Osteoblast (primary cell): ENCODE results near the gene GXYLT1. TPM values are rescaled to one million over a fixed set of nuclear protein-coding genes. Genes with fewer than 3 reads are reported as not detected.
A peak's percentile ranks its signal among the peaks of the same experiment; 100 is the strongest.

ENCODE experiments used
- DNase-seq: peaks from one replicate; pipeline ENCODE4 v3.0.0; 2011; ENCODE audit warnings: low spot score, mixed read lengths; ENCODE audit not compliant: insufficient read length; ENCODE audit errors: missing footprints
- H2AFZ ChIP-seq: 2 replicates; pipeline ENCODE4 v1.6.0; 2011; ENCODE audit warnings: mild to moderate bottlenecking, low read length
- H3K27ac ChIP-seq: 2 replicates; pipeline ENCODE4 v1.5.1; 2011; ENCODE audit warnings: mild to moderate bottlenecking, low read depth, low read length, moderate library complexity
- H3K27me3 ChIP-seq: 2 replicates; pipeline ENCODE4 v1.6.0; 2012; ENCODE audit warnings: mild to moderate bottlenecking, control low read depth, inconsistent platforms, low read length, moderate library complexity; ENCODE audit not compliant: insufficient read depth
- H3K36me3 ChIP-seq: 2 replicates; pipeline ENCODE4 v1.5.1; 2011; ENCODE audit warnings: mild to moderate bottlenecking, low read length, control low read depth, moderate library complexity; ENCODE audit not compliant: insufficient read depth
- H3K4me1 ChIP-seq: 2 replicates; pipeline ENCODE4 v1.5.1; 2011; ENCODE audit warnings: mild to moderate bottlenecking, low read length, control low read depth, moderate library complexity; ENCODE audit not compliant: insufficient read depth
- H3K4me2 ChIP-seq: 2 replicates; pipeline ENCODE4 v1.6.0; 2011; ENCODE audit warnings: mild to moderate bottlenecking, low read length; ENCODE audit not compliant: insufficient read depth
- H3K4me3 ChIP-seq: fragments of 200-600 bp; sonication (generic); 3 replicates; pipeline ENCODE4 v1.5.1; 2012; ENCODE audit warnings: mild to moderate bottlenecking, low read length, inconsistent platforms; ENCODE audit not compliant: insufficient read depth
- H3K79me2 ChIP-seq: 2 replicates; pipeline ENCODE4 v1.6.0; 2012; ENCODE audit warnings: mild to moderate bottlenecking, low read length, control low read depth, inconsistent platforms; ENCODE audit not compliant: insufficient read depth
- H3K9me3 ChIP-seq: 2 replicates; pipeline ENCODE4 v1.5.1; 2011; ENCODE audit warnings: low read depth, low read length, control low read depth
- H4K20me1 ChIP-seq: 2 replicates; pipeline ENCODE4 v1.6.0; 2012; ENCODE audit warnings: mild to moderate bottlenecking, low read length, control low read depth; ENCODE audit not compliant: insufficient read depth
- CTCF ChIP-seq: IDR thresholded peaks from 2 replicates; pipeline ENCODE4 v1.5.1; 2011; ENCODE audit warnings: mild to moderate bottlenecking, low read depth, low read length, moderate library complexity; ENCODE audit errors: extremely low read depth
- total RNA-seq: library from RNA; depleted of rRNA; stranded (reverse); fragments of >200 nt; gene quantifications from 2 replicates; pipeline ENCODE4 v1.2.3, GENCODE V29; 2012

GXYLT1 gene
- total RNA-seq, 1 donor, result 7.6 TPM

- Histone ChIP-seq H3K4me3 (no peak overlapping the region), H4K20me1 (no peaks in the 10 kb centered on the region), H3K79me2 (peaks cover 9% of the 10 kb centered on the region), H2AFZ (no peak overlapping the region), H3K36me3 (peaks cover 13% of the 10 kb centered on the region), H3K27me3 (no peaks in the 10 kb centered on the region), H3K27ac (peak overlapping the region; percentile 10), H3K4me2 (no peak overlapping the region), H3K4me1 (peaks cover 26% of the 10 kb centered on the region), H3K9me3 (no peaks in the 10 kb centered on the region)
- no peak for DNase-seq
- TF ChIP-seq CTCF, result no peak
These were observed 17.5 kb upstream of the GXYLT1 start for GRCh38 chr12:42162193-42162592.

GRCh38 chr12:42161529-42161928 lies 16.9 kb upstream of the GXYLT1 start:
- peaks cover 13% of the 10 kb centered on the region for H3K36me3 ChIP-seq
- no peak for DNase-seq
- no peak overlapping the region for H3K4me2 ChIP-seq
- peaks cover 23% of the 10 kb centered on the region for H3K4me1 ChIP-seq
- no peaks in the 10 kb centered on the region for H4K20me1 ChIP-seq
- no peaks in the 10 kb centered on the region for H3K9me3 ChIP-seq
- no peak overlapping the region for H3K27ac ChIP-seq
- peaks cover 9% of the 10 kb centered on the region for H3K79me2 ChIP-seq
- H2AFZ ChIP-seq, result no peak overlapping the region
- H3K4me3 ChIP-seq, result no peak overlapping the region
- no peaks in the 10 kb centered on the region for H3K27me3 ChIP-seq
- TF ChIP-seq CTCF, result no peak

- Histone ChIP-seq H3K9me3 (no peaks in the 10 kb centered on the region), H3K4me2 (no peak overlapping the region), H3K4me3 (no peak overlapping the region), H3K4me1 (no peaks in the 10 kb centered on the region), H3K27me3 (no peaks in the 10 kb centered on the region), H2AFZ (no peak overlapping the region), H3K79me2 (no peaks in the 10 kb centered on the region), H3K36me3 (peaks cover 13% of the 10 kb centered on the region), H3K27ac (no peak overlapping the region), H4K20me1 (no peaks in the 10 kb centered on the region)
- DNase-seq, result no peak
- no peak for TF ChIP-seq CTCF
These were observed 11.6 kb upstream of the GXYLT1 start for GRCh38 chr12:42156232-42156631.

GRCh38 chr12:42145552-42146215 lies 1.0 kb upstream of the GXYLT1 start:
- H3K4me2 ChIP-seq, result peak overlapping the region; percentile 98
- peak overlapping the region; percentile 88 for H2AFZ ChIP-seq
- peaks cover 5% of the 10 kb centered on the region for H4K20me1 ChIP-seq
- no peak for DNase-seq
- no peak overlapping the region for H3K27ac ChIP-seq
- peaks cover 37% of the 10 kb centered on the region for H3K79me2 ChIP-seq
- H3K4me1 ChIP-seq, result peaks cover 14% of the 10 kb centered on the region
- H3K9me3 ChIP-seq, result no peaks in the 10 kb centered on the region
- H3K36me3 ChIP-seq, result no peaks in the 10 kb centered on the region
- no peaks in the 10 kb centered on the region for H3K27me3 ChIP-seq
- TF ChIP-seq CTCF, result no peak
- peak overlapping the region; percentile 82 for H3K4me3 ChIP-seq
